SK-N-SH treated with all-trans-retinoic acid at 6 μM for 48 hours (cell line): ENCODE data around the gene EML6.

Experiments used
- PATZ1 ChIP-seq: fragments of 250-450 bp; sonication (Bioruptor Pico); IDR thresholded peaks from 2 replicates; pipeline ENCODE4 v1.8.0; 2020; ENCODE audit warnings: mild to moderate bottlenecking, moderate library complexity, borderline replicate concordance
- POU6F1 ChIP-seq: fragments of 250-450 bp; sonication (Bioruptor Pico); IDR thresholded peaks from 2 replicates; pipeline ENCODE4 v1.8.0; 2021; ENCODE audit warnings: low read depth, mild to moderate bottlenecking, moderate library complexity, borderline replicate concordance
- PPARA ChIP-seq: fragments of 250-450 bp; sonication (Bioruptor Pico); IDR thresholded peaks from 2 replicates; pipeline ENCODE4 v1.5.0; 2020; ENCODE audit warnings: mild to moderate bottlenecking, borderline replicate concordance
- SNAI2 ChIP-seq: fragments of 250-450 bp; sonication (Bioruptor Pico); IDR thresholded peaks from 2 replicates; pipeline ENCODE4 v1.5.0; 2020; ENCODE audit warnings: mild to moderate bottlenecking, moderate library complexity

GRCh38 chr2:54818226-54818625 lies 94.8 kb downstream of the EML6 start:
- no peak for TF ChIP-seq PPARA
- TF ChIP-seq PATZ1 (CRISPR knock-in tag), result no peak
- no peak for TF ChIP-seq SNAI2 (CRISPR knock-in tag)
- no peak for TF ChIP-seq POU6F1 (CRISPR knock-in tag)
